GM20000 (cell line): ENCODE data around the gene EIF2S2.
"Not testable (repeated sequence)": the region's sequence is repeated elsewhere in the genome, so short reads cannot be mapped to it uniquely, and the experiment has no call there.

Experiments used
- DNase-seq: peaks from one replicate; pipeline ENCODE4 v3.0.0; 2012; ENCODE audit warnings: low spot score
- CTCF ChIP-seq: IDR thresholded peaks from 2 replicates; pipeline ENCODE4 v1.5.1; 2012; ENCODE audit warnings: mild to moderate bottlenecking, control low read depth; ENCODE audit errors: extremely low read depth, missing control alignments

The EIF2S2 gene

GRCh38 chr20:34111702-34112599 is at the start of gene EIF2S2:
Gene EIF2S2, minus strand, starts transcription at chr20:34112243. Its CDS starts 133 bp downstream, at chr20:34112110.
- TF ChIP-seq CTCF = no peak
- peak; percentile 98 for DNase-seq

- DNase-seq = not testable (repeated sequence)
Measured at GRCh38 chr20:34157697-34158096, 45.7 kb upstream of the EIF2S2 start.

- TF ChIP-seq CTCF = no peak
- DNase-seq = no peak
Measured at GRCh38 chr20:34155836-34156235, 43.8 kb upstream of the EIF2S2 start.

GRCh38 chr20:34153169-34153568 is 41.1 kb upstream of the EIF2S2 start:
- DNase-seq = not testable (repeated sequence)

GRCh38 chr20:34152073-34152472 is 40.0 kb upstream of the EIF2S2 start:
- not testable (repeated sequence) for DNase-seq

GRCh38 chr20:34150306-34151000 is 38.4 kb upstream of the EIF2S2 start:
- DNase-seq = no peak
- TF ChIP-seq CTCF = no peak

- DNase-seq = no peak
- no peak for TF ChIP-seq CTCF
Measured at GRCh38 chr20:34145280-34145819, 33.3 kb upstream of the EIF2S2 start.

- no peak for DNase-seq
- no peak for TF ChIP-seq CTCF
Measured at GRCh38 chr20:34143951-34144350, 31.9 kb upstream of the EIF2S2 start.

- no peak for TF ChIP-seq CTCF
Measured at GRCh38 chr20:34142121-34142520, 30.1 kb upstream of the EIF2S2 start.

More at GRCh38 chr20:34142121-34142520, 30.1 kb upstream of the EIF2S2 start:
- no peak for DNase-seq
